Thyroid gland (tissue), 4 donors: ENCODE results near the gene BMS1. TPM values are rescaled to one million over a fixed set of nuclear protein-coding genes. Genes with fewer than 3 reads are reported as not detected.

ENCODE experiments used
- DNase-seq, 2 donors: peaks; one replicate each; pipeline ENCODE4 v3.0.0-alpha.2; 2019
- H3K27ac ChIP-seq, 3 donors: fragments of 200-600 bp; sonication (generic); 1 replicate in 2 of 3; 2 replicates in 1 of 3; pipeline ENCODE4 v1.5.1; 2016 to 2019; ENCODE audit warnings: mild to moderate bottlenecking in 1 of 3, moderate library complexity in 1 of 3
- H3K27me3 ChIP-seq: fragments of 200-600 bp; sonication (generic); one replicate; pipeline ENCODE4 v1.5.1; 2019
- H3K36me3 ChIP-seq, 2 donors: fragments of 200-600 bp; sonication (generic); one replicate each; pipeline ENCODE4 v1.5.1; 2016 to 2019
- H3K4me1 ChIP-seq, 2 donors: fragments of 200-600 bp; sonication (generic); one replicate each; pipeline ENCODE4 v1.5.1; 2017 to 2019
- H3K4me3 ChIP-seq, 3 donors: fragments of 200-600 bp; sonication (generic); replicated peaks in 1 of 3; 1 replicate in 2 of 3; 2 replicates in 1 of 3; pipeline ENCODE4 v1.5.1; 2016; ENCODE audit warnings: mild to moderate bottlenecking in 1 of 3
- H3K9me3 ChIP-seq: fragments of 200-600 bp; sonication (generic); one replicate; pipeline ENCODE4 v1.5.1; 2017
- POLR2A ChIP-seq, 2 donors: fragments of 450-650 bp; IDR thresholded peaks; one replicate each; pipeline ENCODE4 v1.6.1; 2017; ENCODE audit warnings: antibody characterized with exemption in 2 of 2, mild to moderate bottlenecking in 2 of 2, moderate library complexity in 1 of 2
- WGBS, 2 donors: methylation state at CpG; one replicate each; pipeline ENCODE4 v1.1.5; 2017; 5-methylcytosine and 5-hydroxymethylcytosine counted together
- intact Hi-C: fragments of 100-400 bp; cut with DNase I; formaldehyde crosslinking; loops from one replicate; pipeline ENCODE4 v1.15.1; 2023
- total RNA-seq, 4 donors: library from RNA; depleted of rRNA; stranded (reverse); fragments of >200 nt; gene quantifications; one replicate each; pipeline ENCODE4 v1.2.3, GENCODE V29; 2016
- TF ChIP-seq, protein P1 (sequence below), 6 experiments: fragments of 200-600 bp in 3 of 6; fragments of 450-650 bp in 3 of 6; sonication (generic) in 3 of 6; IDR thresholded peaks; one replicate each; pipeline ENCODE4 v1.5.1; 2016 to 2019; ENCODE audit warnings: antibody characterized with exemption in 6 of 6, mild to moderate bottlenecking in 2 of 6, inconsistent platforms in 1 of 6, moderate library complexity in 1 of 6

BMS1 gene
- total RNA-seq, 4 donors from 2014 or later = 12.6 to 19.1 (median 15.8) TPM

GRCh38 chr10:42871823-42872222 lies 89.2 kb downstream of the BMS1 start:
- Histone ChIP-seq H3K27me3 (no peaks in the 10 kb centered on the region), H3K9me3 (no peaks in the 10 kb centered on the region), H3K36me3 (no peaks in the 10 kb centered on the region), H3K27ac (no peak overlapping the region), H3K4me3 (no peak overlapping the region), H3K4me1 (no peaks in the 10 kb centered on the region)
- intact Hi-C loops = no loop called here
- 68 to 76% methylated on average over 6 of the region's 6 CpGs for WGBS, 2 donors
- DNase-seq = no peak
- TF ChIP-seq, protein P1, sequence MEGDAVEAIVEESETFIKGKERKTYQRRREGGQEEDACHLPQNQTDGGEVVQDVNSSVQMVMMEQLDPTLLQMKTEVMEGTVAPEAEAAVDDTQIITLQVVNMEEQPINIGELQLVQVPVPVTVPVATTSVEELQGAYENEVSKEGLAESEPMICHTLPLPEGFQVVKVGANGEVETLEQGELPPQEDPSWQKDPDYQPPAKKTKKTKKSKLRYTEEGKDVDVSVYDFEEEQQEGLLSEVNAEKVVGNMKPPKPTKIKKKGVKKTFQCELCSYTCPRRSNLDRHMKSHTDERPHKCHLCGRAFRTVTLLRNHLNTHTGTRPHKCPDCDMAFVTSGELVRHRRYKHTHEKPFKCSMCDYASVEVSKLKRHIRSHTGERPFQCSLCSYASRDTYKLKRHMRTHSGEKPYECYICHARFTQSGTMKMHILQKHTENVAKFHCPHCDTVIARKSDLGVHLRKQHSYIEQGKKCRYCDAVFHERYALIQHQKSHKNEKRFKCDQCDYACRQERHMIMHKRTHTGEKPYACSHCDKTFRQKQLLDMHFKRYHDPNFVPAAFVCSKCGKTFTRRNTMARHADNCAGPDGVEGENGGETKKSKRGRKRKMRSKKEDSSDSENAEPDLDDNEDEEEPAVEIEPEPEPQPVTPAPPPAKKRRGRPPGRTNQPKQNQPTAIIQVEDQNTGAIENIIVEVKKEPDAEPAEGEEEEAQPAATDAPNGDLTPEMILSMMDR (IDR thresholded peaks at IDR 0.05) = no peak
- no peak for TF ChIP-seq POLR2A (IDR thresholded peaks at IDR 0.05)

DNA sequence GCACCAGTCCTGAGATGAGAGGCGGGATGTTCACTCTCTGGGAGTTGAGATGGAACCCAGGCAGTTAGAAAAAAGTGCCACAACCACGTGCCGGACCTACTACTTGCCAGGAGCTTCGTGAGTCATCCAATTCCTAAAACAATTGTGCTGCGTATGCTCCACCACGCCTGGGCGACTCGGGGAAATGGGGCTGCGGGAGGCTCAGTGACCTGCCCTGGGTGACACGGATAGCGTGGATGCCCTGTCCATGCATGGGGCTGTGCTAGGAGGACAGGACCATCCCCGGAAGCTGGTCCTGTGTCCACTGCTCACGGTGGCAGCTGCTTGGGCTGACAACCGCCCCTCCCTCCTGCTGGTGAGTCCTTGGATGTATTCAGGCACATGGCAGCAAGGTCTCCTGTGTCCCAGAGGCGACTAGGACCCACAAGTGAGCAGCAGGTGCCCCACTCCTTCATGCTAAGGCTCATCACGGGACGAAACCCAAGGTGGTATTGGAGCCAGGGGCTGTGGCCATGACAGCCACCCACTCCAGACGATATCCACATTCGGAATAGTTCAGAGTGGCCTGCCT lies 90.4 kb downstream of the BMS1 start:
- intact Hi-C loops = no loop called here
- TF ChIP-seq, protein P1 (IDR thresholded peaks at IDR 0.05) = no peak
- TF ChIP-seq POLR2A (IDR thresholded peaks at IDR 0.05) = no peak
- H3K4me3 ChIP-seq = no peak overlapping the region
- WGBS, 2 donors = 76 to 85% methylated on average over 5 to 15 of the region's 19 CpGs
- DNase-seq = no peak
- no peaks in the 10 kb centered on the region for H3K4me1 ChIP-seq
- H3K27ac ChIP-seq = no peak overlapping the region
- no peaks in the 10 kb centered on the region for H3K27me3 ChIP-seq
- H3K36me3 ChIP-seq = no peaks in the 10 kb centered on the region
- no peaks in the 10 kb centered on the region for H3K9me3 ChIP-seq

- H3K27ac ChIP-seq = no peak overlapping the region
- 69 to 74% methylated on average over 8 to 15 of the region's 15 CpGs for WGBS, 2 donors
- no peaks in the 10 kb centered on the region for H3K27me3 ChIP-seq
These were observed 92.3 kb downstream of the BMS1 start for GRCh38 chr10:42874713-42875387.

DNA sequence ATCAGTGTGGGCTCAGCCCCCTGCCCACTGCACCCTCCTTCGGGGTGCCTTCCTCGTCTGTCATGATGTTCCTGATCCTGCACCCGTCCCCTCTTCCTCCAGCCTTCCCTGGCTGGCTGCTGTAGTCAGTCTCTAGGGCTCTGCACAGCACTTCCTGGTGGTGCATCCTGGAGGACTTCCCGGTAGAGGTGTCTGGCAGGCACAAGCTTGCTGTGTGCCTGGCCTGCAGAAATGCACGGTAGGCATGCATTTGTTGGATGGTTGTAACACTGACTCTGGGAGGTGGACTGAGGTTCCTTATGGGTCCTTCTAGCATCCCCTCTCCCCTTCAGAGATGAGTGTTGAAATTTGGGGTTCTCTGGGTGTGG lies 92.8 kb downstream of the BMS1 start:
- Histone ChIP-seq H3K36me3 (no peaks in the 10 kb centered on the region), H3K27me3 (no peaks in the 10 kb centered on the region), H3K9me3 (no peaks in the 10 kb centered on the region), H3K4me3 (no peak overlapping the region), H3K4me1 (no peaks in the 10 kb centered on the region), H3K27ac (no peak overlapping the region)
- 75 to 79% methylated on average over 5 of the region's 5 CpGs for WGBS, 2 donors
- intact Hi-C loops = no loop called here
- DNase-seq = no peak
- no peak for TF ChIP-seq POLR2A (IDR thresholded peaks at IDR 0.05)
- TF ChIP-seq, protein P1 (IDR thresholded peaks at IDR 0.05) = no peak

More at GRCh38 chr10:42874713-42875387, 92.3 kb downstream of the BMS1 start:
- no peaks in the 10 kb centered on the region for H3K4me1 ChIP-seq
- no peaks in the 10 kb centered on the region for H3K9me3 ChIP-seq
- DNase-seq = no peak
- TF ChIP-seq POLR2A (IDR thresholded peaks at IDR 0.05) = no peak
- TF ChIP-seq, protein P1 (IDR thresholded peaks at IDR 0.05) = no peak
- intact Hi-C loops = no loop called here
- no peak overlapping the region for H3K4me3 ChIP-seq
- H3K36me3 ChIP-seq = no peaks in the 10 kb centered on the region

GRCh38 chr10:42875798-42876341 lies 93.3 kb downstream of the BMS1 start:
- WGBS, 2 donors = 37 to 42% methylated on average over 11 to 12 of the region's 12 CpGs
- no peak overlapping the region for H3K27ac ChIP-seq
- H3K27me3 ChIP-seq = no peaks in the 10 kb centered on the region

More at GRCh38 chr10:42875798-42876341, 93.3 kb downstream of the BMS1 start:
- Histone ChIP-seq H3K4me3 (no peak overlapping the region), H3K36me3 (no peaks in the 10 kb centered on the region), H3K9me3 (no peaks in the 10 kb centered on the region), H3K4me1 (no peaks in the 10 kb centered on the region)
- intact Hi-C loops = no loop called here
- no peak for DNase-seq
- no peak for TF ChIP-seq POLR2A (IDR thresholded peaks at IDR 0.05)
- TF ChIP-seq, protein P1 (IDR thresholded peaks at IDR 0.05) = no peak
